HG03342 (cell line): ENCODE data around the gene POU3F2.

Experiments
- ATAC-seq: cut with Tn5 transposase; IDR thresholded peaks from one replicate; pipeline ENCODE4 v1.9.1; 2021; ENCODE audit warnings: mild to moderate bottlenecking, moderate library complexity; ENCODE audit not compliant: unreplicated experiment

The POU3F2 gene

GRCh38 chr6:98834060-98835031 lies at the start of gene POU3F2:
TSS of gene POU3F2 (plus strand) at chr6:98834574. CDS start at chr6:98834874, 300 bp downstream.
- peak; percentile 66 for ATAC-seq

GRCh38 chr6:98787435-98787834 lies 46.9 kb upstream of the POU3F2 start:
- no peak for ATAC-seq

- no peak for ATAC-seq
These were observed 46.4 kb upstream of the POU3F2 start for GRCh38 chr6:98787961-98788360.

- no peak for ATAC-seq
These were observed 40.0 kb upstream of the POU3F2 start for GRCh38 chr6:98794307-98794842.

DNA sequence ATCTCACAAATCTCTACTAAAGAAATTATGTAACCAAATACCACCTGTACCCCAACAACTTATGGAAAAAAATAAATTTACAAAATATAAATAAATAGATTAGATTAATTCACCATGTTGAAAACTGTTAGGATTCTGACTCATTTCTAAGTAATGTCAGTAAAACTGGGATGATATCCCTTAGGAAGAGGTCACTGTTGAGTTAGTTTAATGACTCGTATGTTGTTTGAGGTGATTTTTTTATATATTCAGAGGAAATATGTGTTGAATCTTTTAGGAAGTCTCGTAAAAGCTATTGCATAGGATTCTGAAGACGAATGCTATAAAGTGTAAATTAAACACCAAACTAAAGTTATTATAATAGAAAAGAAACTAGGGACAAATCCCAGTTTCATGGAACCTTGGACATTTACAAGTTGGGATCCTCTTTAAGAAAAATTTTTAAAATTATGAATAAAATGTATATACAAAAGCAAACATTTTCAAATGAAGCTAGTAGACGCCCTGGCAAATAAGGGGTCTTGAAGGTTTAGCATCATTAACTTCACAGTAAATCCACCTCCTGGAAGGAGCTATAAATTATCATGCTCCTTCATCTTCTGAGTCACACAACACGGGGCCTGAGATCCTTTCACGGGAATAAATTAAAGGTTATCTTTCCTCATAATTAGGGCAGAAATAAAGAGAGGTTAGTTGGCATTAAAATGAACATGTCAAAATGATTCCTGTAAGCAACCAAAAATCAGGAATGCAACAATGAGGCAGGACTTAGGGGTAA lies 37.0 kb upstream of the POU3F2 start:
- ATAC-seq = no peak

- ATAC-seq = no peak
These were observed 33.5 kb upstream of the POU3F2 start for GRCh38 chr6:98800866-98801265.

- no peak for ATAC-seq
These were observed 25.7 kb upstream of the POU3F2 start for GRCh38 chr6:98808541-98809210.

DNA sequence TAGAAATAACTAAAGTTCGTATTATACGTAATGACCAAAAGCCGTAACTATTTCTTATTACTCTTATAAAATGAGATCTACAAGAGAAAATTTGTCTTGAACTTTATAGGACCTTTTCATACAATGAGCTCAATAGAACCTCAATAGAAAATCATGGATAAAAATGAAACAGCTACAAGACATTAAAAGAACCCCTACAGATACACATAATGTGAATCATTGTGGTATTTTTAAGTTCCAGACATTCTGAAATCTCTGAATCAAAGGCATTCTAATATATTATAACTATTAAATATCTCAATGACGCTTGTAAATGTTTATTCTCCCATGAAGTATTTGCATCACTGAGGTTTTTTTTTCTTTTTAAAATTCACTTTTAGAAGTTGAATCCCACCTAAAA lies 22.2 kb upstream of the POU3F2 start:
- ATAC-seq = no peak

DNA sequence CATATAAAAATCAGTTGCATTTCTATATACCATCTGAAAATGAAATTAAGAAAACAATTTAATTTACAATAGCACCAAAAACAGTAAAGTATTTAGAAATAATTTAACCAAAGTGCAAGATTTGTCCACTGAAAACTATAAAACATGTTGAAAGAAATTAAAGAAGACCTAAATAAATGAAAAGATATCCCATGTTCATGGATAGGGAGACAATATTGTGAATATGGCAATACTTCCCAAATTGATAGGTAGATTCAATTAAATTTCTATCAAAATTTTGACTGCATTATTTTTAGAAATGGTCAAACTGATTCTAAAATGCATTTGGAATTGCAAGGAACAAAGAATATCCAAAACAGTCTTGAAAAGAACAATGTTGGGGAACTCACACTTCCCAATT lies 17.6 kb upstream of the POU3F2 start:
- ATAC-seq = no peak

DNA sequence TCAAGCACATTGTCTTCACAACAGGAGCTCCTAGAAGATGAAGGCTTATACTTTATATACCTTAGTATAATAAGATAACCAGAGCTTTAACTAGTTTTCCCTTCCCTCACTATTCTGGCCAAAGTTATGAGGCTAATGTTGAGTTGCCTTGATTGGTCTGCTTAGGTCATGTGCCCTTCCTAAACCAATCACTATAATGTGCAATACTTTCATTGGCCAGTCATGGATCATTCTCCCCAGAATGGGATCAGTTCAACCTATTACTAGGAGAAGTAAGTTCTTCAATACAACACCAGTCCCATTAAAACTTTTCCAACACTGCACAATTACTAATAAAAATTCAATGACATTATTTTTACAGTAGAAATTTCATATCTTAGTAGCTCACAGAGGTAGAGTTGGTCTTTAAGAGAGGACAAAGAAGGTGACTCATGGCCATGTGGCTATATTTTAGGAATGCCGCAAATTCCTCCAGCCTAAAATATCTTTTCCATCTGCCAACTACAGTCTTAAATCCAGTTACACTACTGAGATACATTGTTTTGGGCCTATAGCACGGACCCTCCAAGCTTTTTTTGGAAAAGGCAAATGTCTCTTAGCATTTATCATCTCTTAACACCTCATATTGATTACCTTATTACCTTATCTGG lies 12.5 kb upstream of the POU3F2 start:
- ATAC-seq = no peak

DNA sequence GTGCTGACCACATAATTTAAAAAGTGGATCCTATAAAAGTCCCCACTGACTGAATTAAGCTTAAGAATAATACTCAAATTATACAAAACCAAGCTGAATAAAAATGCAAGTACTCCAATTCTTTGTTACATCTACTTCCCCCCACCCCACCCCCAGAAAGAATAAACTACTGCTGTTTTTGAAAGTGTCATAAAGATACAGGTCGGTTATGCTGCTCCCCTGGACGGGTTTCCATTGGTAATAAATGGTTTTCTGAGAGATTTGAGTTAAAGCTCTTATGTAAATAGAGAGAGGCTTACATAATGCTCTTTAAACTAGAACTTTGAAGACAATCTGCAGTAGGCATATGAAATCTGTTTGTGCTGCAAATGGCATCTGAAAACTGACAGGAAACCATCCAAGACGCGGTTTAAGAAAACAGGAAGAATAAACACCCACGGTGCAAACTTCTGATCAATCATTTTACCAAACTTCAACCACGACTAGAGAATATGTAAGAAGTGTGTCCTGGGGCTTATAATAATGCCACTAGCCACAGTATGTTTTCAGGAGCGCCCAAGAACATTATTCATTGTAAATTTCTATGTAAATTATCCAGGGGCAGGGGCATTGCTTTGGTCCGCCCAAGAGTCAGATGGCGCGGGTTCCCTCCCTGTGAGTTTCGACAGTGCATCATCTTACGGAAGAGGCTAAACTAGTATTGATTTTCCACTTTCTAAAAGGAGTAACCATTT lies 10.8 kb upstream of the POU3F2 start:
- ATAC-seq = no peak

DNA sequence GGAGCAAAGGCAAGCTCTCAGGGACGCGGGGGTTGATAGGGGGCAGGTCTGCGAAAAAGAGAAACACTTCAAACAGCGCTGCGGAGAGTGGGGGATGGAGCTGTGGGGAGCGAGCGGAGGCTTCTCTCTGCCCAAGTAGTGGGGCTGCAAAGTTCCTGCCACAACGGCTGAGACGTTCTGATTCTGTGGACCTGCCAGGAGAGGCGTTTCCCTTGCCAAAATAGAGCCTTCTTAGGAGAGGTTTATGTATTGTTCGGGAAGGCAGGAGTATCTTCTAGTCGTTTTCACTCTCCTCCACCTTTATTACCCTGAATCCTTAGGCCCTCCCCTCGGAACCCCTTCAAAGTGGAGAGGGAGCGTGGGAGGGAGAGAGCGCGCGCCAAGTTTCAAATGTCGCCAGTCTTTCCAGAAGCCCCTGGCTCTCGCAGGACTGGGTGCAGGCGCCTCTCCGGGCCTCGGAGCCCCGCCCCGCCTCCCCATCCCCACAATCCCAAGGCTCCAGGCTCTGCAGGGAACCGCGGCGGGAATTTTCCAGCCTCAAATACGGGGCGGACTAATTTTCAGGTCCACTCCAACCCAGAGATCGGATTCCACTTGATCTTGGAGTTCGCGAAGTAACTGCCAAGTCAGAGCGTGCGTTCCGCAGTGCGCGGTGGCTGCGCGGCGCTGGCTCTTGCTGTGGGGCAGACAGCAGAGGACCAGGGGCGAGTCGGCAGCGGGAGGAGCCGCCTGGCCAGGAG lies 10.0 kb upstream of the POU3F2 start:
- no peak for ATAC-seq

GRCh38 chr6:98824902-98825599 lies 9.3 kb upstream of the POU3F2 start:
- ATAC-seq = no peak

- ATAC-seq = no peak
These were observed 8.7 kb upstream of the POU3F2 start for GRCh38 chr6:98825600-98826230.

DNA sequence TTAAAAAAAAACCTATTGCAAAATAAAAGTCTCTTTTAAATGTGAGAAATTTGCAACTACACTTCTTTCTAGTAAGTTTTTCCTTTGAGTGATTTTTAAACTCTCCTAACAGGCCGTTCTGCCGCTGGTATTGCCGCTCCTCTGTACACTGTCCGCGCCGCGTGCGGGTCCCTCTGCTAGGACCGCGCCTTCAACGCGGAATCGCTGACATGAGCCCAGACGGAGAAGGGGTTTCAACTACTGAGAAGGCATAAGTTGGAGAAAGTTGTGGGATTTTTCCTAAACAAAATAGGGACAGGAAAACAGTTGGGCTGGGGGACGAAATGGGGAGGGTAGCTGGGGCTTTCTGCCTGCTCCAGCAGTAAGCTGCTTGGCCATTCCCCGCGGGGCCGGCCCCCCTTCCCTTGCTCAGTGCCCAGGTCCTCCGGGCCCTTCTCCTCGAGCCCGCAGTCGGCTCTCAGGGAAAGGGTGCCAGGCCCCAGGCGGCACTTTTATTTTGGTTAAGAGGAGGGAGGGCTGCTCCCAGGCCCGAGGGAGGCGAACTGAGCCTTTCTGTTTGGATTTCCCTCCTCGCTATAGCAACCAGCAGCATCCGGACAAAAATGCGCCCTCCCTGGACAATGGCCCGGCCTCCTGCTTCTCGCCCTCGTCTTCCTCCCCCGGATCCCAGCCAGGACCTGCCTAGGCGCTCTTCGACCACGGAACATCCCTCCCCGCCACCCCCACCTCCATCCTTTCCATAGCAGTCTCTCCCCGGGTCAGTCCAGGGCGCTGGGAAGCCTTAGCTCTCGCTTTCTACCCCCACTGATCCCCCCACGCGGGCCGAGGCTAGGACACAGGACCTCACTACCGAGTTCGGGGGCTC lies 6.8 kb upstream of the POU3F2 start:
- ATAC-seq = no peak

DNA sequence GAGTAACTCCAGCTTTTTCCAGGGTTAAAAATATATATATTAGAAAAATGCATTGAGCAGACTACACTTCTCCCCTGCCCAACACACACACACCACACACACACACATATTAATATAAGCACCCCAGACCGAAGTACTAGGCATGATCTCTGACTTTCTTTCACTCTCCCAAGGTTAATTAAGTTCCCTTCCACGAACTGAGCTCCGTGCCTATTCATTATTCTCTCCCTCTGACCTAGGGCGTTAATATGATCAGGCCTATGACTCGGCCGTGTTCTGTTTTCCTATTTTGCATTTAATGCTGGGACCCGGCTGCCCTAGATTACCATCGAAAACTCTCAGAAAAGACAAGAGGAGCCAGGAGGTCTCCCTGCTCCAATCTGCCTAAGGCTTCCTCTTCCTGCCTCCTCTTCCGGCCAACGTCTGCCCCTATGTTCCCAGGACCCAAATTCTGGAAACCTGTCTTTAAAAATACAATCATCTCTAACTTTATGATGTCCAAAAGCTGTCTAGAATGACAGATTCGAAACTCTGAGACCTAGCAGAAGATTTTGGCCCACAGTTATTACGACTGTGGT lies 6.1 kb upstream of the POU3F2 start:
- ATAC-seq = no peak

- ATAC-seq = no peak
These were observed 5.4 kb upstream of the POU3F2 start for GRCh38 chr6:98828941-98829411.
